Esophagus squamous epithelium (tissue), 5 donors: Measurements from ENCODE around the gene ZNF277. TPM values are rescaled to one million over a fixed set of nuclear protein-coding genes. Genes with fewer than 3 reads are reported as not detected.
A peak's percentile ranks its signal among the peaks of the same experiment; 100 is the strongest.

ENCODE experiments used
- DNase-seq: peaks from one replicate; lab custom pipeline; 2025; lab: John Stamatoyannopoulos, UW
- H3K27ac ChIP-seq, 4 donors: fragments of 200-600 bp; sonication (generic); one replicate each; pipeline ENCODE4 v1.5.1; 2016 to 2019; ENCODE audit warnings: mild to moderate bottlenecking in 1 of 4
- H3K27me3 ChIP-seq, 4 donors: fragments of 200-600 bp; sonication (generic); 1 replicate in 3 of 4; 2 replicates in 1 of 4; pipeline versions ENCODE4 v1.5.1 to v1.6.0; 2017 to 2021; ENCODE audit warnings: antibody characterized with exemption in 1 of 4
- H3K36me3 ChIP-seq, 3 donors: fragments of 200-600 bp; sonication (generic); one replicate each; pipeline ENCODE4 v1.5.1; 2016 to 2019
- H3K4me1 ChIP-seq, 3 donors: fragments of 200-600 bp; sonication (generic); one replicate each; pipeline ENCODE4 v1.5.1; 2017 to 2019
- H3K4me3 ChIP-seq, 4 donors: fragments of 200-600 bp; sonication (generic); 1 replicate in 3 of 4; 2 replicates in 1 of 4; pipeline ENCODE4 v1.5.1; 2016 to 2019; ENCODE audit warnings: mild to moderate bottlenecking in 2 of 4, moderate library complexity in 1 of 4
- H3K9me3 ChIP-seq, 3 donors: fragments of 200-600 bp; sonication (generic); one replicate each; pipeline ENCODE4 v1.5.1; 2016 to 2019
- CTCF ChIP-seq, 6 experiments: fragments of 450-650 bp in 4 of 6; fragments of 200-600 bp in 2 of 6; sonication (generic) in 2 of 6; IDR thresholded peaks; one replicate each; pipeline ENCODE4 v1.5.1; 2016 to 2019; ENCODE audit warnings: antibody characterized with exemption in 6 of 6, mild to moderate bottlenecking in 4 of 6, moderate library complexity in 4 of 6
- POLR2A ChIP-seq, 4 donors: fragments of 450-650 bp; IDR thresholded peaks; one replicate each; pipeline ENCODE4 v1.6.1; 2017; ENCODE audit warnings: antibody characterized with exemption in 4 of 4, mild to moderate bottlenecking in 4 of 4, moderate library complexity in 3 of 4
- WGBS, 2 donors: methylation state at CpG; one replicate each; pipeline ENCODE4 v1.1.5; 2018; 5-methylcytosine and 5-hydroxymethylcytosine counted together
- intact Hi-C: fragments of 100-400 bp; cut with DNase I; formaldehyde crosslinking; loops from one replicate; pipeline ENCODE4 v1.15.0; 2022
- total RNA-seq, 4 donors: library from RNA; depleted of rRNA; stranded (reverse); fragments of >200 nt; gene quantifications; one replicate each; pipeline ENCODE4 v1.1.0, GENCODE V29; 2016
- donor health status: DM: yes; HTN: yes; CAD: no.

ZNF277 gene
- total RNA-seq, 4 donors from 2014 or later: 7.3 to 32.0 (median 19.6) TPM

GRCh38 chr7:112167147-112167546 lies 39.3 kb upstream of the ZNF277 start:
- H3K9me3 ChIP-seq: no peaks in the 10 kb centered on the region
- 75 to 77% methylated on average over 3 of the region's 3 CpGs for WGBS, 2 donors
- DNase-seq: no peak
- no peak overlapping the region for H3K27ac ChIP-seq
- no peaks in the 10 kb centered on the region for H3K27me3 ChIP-seq
- intact Hi-C loops: no loop called here
- no peaks in the 10 kb centered on the region for H3K36me3 ChIP-seq
- H3K4me3 ChIP-seq: no peak overlapping the region
- TF ChIP-seq POLR2A (IDR thresholded peaks at IDR 0.05) (no peak), CTCF (IDR thresholded peaks at IDR 0.05) (no peak)
- H3K4me1 ChIP-seq: peaks cover 0 to 12% (median 0%) of the 10 kb centered on the region in 3 donors

- Histone ChIP-seq H3K9me3 (no peaks in the 10 kb centered on the region), H3K4me1 (peaks cover 0 to 3% (median 0%) of the 10 kb centered on the region in 3 donors), H3K27ac (no peak overlapping the region), H3K27me3 (no peaks in the 10 kb centered on the region), H3K4me3 (no peak overlapping the region), H3K36me3 (no peaks in the 10 kb centered on the region)
- DNase-seq: no peak
- WGBS, 2 donors: 84 to 88% methylated on average over 2 of the region's 2 CpGs
- intact Hi-C loops: no loop called here
- TF ChIP-seq CTCF (IDR thresholded peaks at IDR 0.05) (no peak), POLR2A (IDR thresholded peaks at IDR 0.05) (no peak)
Observed at GRCh38 chr7:112168915-112169314, 37.6 kb upstream of the ZNF277 start.

GRCh38 chr7:112171673-112172072 lies 34.8 kb upstream of the ZNF277 start:
- H3K4me3 ChIP-seq: no peak overlapping the region
- no peaks in the 10 kb centered on the region for H3K27me3 ChIP-seq
- H3K27ac ChIP-seq: no peak overlapping the region
- 71 to 100% methylated on average over 1 of the region's 1 CpG for WGBS, 2 donors
- no peak for DNase-seq
- TF ChIP-seq POLR2A (IDR thresholded peaks at IDR 0.05) (no peak), CTCF (IDR thresholded peaks at IDR 0.05) (no peak)
- no peaks in the 10 kb centered on the region for H3K9me3 ChIP-seq
- intact Hi-C loops: no loop called here
- peaks cover 0 to 3% (median 0%) of the 10 kb centered on the region in 3 donors for H3K4me1 ChIP-seq
- H3K36me3 ChIP-seq: no peaks in the 10 kb centered on the region

- H3K9me3 ChIP-seq: no peaks in the 10 kb centered on the region
- no peaks in the 10 kb centered on the region for H3K27me3 ChIP-seq
- no peak for DNase-seq
- H3K27ac ChIP-seq: peak overlapping the region in 2 of 4 donors; percentile 18 to 35
- intact Hi-C loops: no loop called here
- TF ChIP-seq CTCF (IDR thresholded peaks at IDR 0.05): no peak
- TF ChIP-seq POLR2A (IDR thresholded peaks at IDR 0.05): no peak
- H3K36me3 ChIP-seq: no peaks in the 10 kb centered on the region
- 66 to 70% methylated on average over 8 of the region's 8 CpGs for WGBS, 2 donors
- H3K4me1 ChIP-seq: peaks cover 0 to 3% (median 0%) of the 10 kb centered on the region in 3 donors
- H3K4me3 ChIP-seq: no peak overlapping the region
Observed at GRCh38 chr7:112172870-112173567, 33.5 kb upstream of the ZNF277 start.

GRCh38 chr7:112173568-112173905 lies 33.0 kb upstream of the ZNF277 start:
- H3K27me3 ChIP-seq: no peaks in the 10 kb centered on the region
- H3K4me3 ChIP-seq: no peak overlapping the region
- H3K4me1 ChIP-seq: peaks cover 0 to 3% (median 0%) of the 10 kb centered on the region in 3 donors
- no peak for TF ChIP-seq CTCF (IDR thresholded peaks at IDR 0.05)
- TF ChIP-seq POLR2A (IDR thresholded peaks at IDR 0.05): no peak
- no peaks in the 10 kb centered on the region for H3K9me3 ChIP-seq
- DNase-seq: no peak
- peak overlapping the region in 2 of 4 donors; percentile 18 to 35 for H3K27ac ChIP-seq
- intact Hi-C loops: no loop called here
- WGBS, 2 donors: 61 to 70% methylated on average over 4 of the region's 4 CpGs
- H3K36me3 ChIP-seq: no peaks in the 10 kb centered on the region
